ENCODE measurements around the gene ZNF76. TPM values are rescaled to one million over a fixed set of nuclear protein-coding genes. Genes with fewer than 3 reads are reported as not detected.
A peak's percentile ranks its signal among the peaks of the same experiment; 100 is the strongest.

ZNF76 gene
- total RNA-seq, 2 donors from 2014 or later: 48.6 to 55.7 TPM

- no peak overlapping the region for H3K27ac Mint-ChIP-seq
- no peak for ATAC-seq
- H3K36me3 Mint-ChIP-seq: no peaks in the 10 kb centered on the region
- DNase-seq (ENCODE audit: low spot score in 2 of 2): no peak
- H3K9me3 Mint-ChIP-seq: no peaks in the 10 kb centered on the region
Measured at GRCh38 chr6:35229304-35229703, 30.2 kb upstream of the ZNF76 start.

- DNase-seq (ENCODE audit: low spot score in 2 of 2) (no peak), ATAC-seq (no peak)
- Mint-ChIP-seq H3K9me3 (no peaks in the 10 kb centered on the region), H3K27ac (no peak overlapping the region), H3K36me3 (peaks cover 0 to 6% of the 10 kb centered on the region in 2 donors)
Measured at GRCh38 chr6:35230498-35230897, 29.0 kb upstream of the ZNF76 start.

- no peaks in the 10 kb centered on the region for H3K9me3 Mint-ChIP-seq
- ATAC-seq (no peak), DNase-seq (ENCODE audit: low spot score in 2 of 2) (no peak)
- peaks cover 0 to 6% of the 10 kb centered on the region in 2 donors for H3K36me3 Mint-ChIP-seq
- H3K27ac Mint-ChIP-seq: no peak overlapping the region
Measured at GRCh38 chr6:35230950-35231349, 28.6 kb upstream of the ZNF76 start.

- peaks cover 0 to 6% of the 10 kb centered on the region in 2 donors for H3K36me3 Mint-ChIP-seq
- no peak for ATAC-seq
Measured at GRCh38 chr6:35231563-35231962, 28.0 kb upstream of the ZNF76 start.

GRCh38 chr6:35234901-35235300 lies 24.6 kb upstream of the ZNF76 start:
- Mint-ChIP-seq H3K27ac (no peak overlapping the region), H3K9me3 (no peaks in the 10 kb centered on the region), H3K36me3 (peaks cover 0 to 6% of the 10 kb centered on the region in 2 donors)
- no peak for DNase-seq (ENCODE audit: low spot score in 2 of 2)
- no peak for ATAC-seq

More at GRCh38 chr6:35231563-35231962, 28.0 kb upstream of the ZNF76 start:
- H3K27ac Mint-ChIP-seq: no peak overlapping the region
- H3K9me3 Mint-ChIP-seq: no peaks in the 10 kb centered on the region
- no peak for DNase-seq (ENCODE audit: low spot score in 2 of 2)

- Mint-ChIP-seq H3K27ac (no peak overlapping the region), H3K36me3 (peaks cover 0 to 6% of the 10 kb centered on the region in 2 donors), H3K9me3 (no peaks in the 10 kb centered on the region)
- ATAC-seq (no peak), DNase-seq (ENCODE audit: low spot score in 2 of 2) (no peak)
Measured at GRCh38 chr6:35236223-35236622, 23.3 kb upstream of the ZNF76 start.

- no peak overlapping the region for H3K27ac Mint-ChIP-seq
- no peak for ATAC-seq
- no peak for DNase-seq (ENCODE audit: low spot score in 2 of 2)
- H3K9me3 Mint-ChIP-seq: no peaks in the 10 kb centered on the region
- peaks cover 0 to 6% of the 10 kb centered on the region in 2 donors for H3K36me3 Mint-ChIP-seq
Measured at GRCh38 chr6:35237476-35237875, 22.1 kb upstream of the ZNF76 start.

GRCh38 chr6:35238843-35239289 lies 20.7 kb upstream of the ZNF76 start:
- DNase-seq (ENCODE audit: low spot score in 2 of 2): no peak
- Mint-ChIP-seq H3K36me3 (peaks cover 0 to 6% of the 10 kb centered on the region in 2 donors), H3K27ac (no peak overlapping the region), H3K9me3 (no peaks in the 10 kb centered on the region)
- no peak for ATAC-seq

- H3K36me3 Mint-ChIP-seq: peaks cover 0 to 5% of the 10 kb centered on the region in 2 donors
- no peak for DNase-seq (ENCODE audit: low spot score in 2 of 2)
- no peak for ATAC-seq
- no peak overlapping the region for H3K27ac Mint-ChIP-seq
- H3K9me3 Mint-ChIP-seq: no peaks in the 10 kb centered on the region
Measured at GRCh38 chr6:35239581-35239980, 20.0 kb upstream of the ZNF76 start.

GRCh38 chr6:35240838-35241801 lies 18.4 kb upstream of the ZNF76 start:
- Mint-ChIP-seq H3K9me3 (no peaks in the 10 kb centered on the region), H3K36me3 (no peaks in the 10 kb centered on the region), H3K27ac (no peak overlapping the region)
- ATAC-seq: peak; percentile 85
- peak; percentile 63 to 86 for DNase-seq (ENCODE audit: low spot score in 2 of 2)

- Mint-ChIP-seq H3K9me3 (no peaks in the 10 kb centered on the region), H3K27ac (peak overlapping the region in 1 of 2 donors; percentile 12)
Measured at GRCh38 chr6:35242486-35242885, 17.0 kb upstream of the ZNF76 start.

GRCh38 chr6:35242906-35243305 lies 16.6 kb upstream of the ZNF76 start:
- DNase-seq (ENCODE audit: low spot score in 2 of 2) (no peak), ATAC-seq (no peak)
- no peaks in the 10 kb centered on the region for H3K36me3 Mint-ChIP-seq
- H3K27ac Mint-ChIP-seq: no peak overlapping the region
- H3K9me3 Mint-ChIP-seq: no peaks in the 10 kb centered on the region

More at GRCh38 chr6:35242486-35242885, 17.0 kb upstream of the ZNF76 start:
- ATAC-seq: no peak
- DNase-seq (ENCODE audit: low spot score in 2 of 2): no peak
- no peaks in the 10 kb centered on the region for H3K36me3 Mint-ChIP-seq

GRCh38 chr6:35243386-35243958 lies 16.1 kb upstream of the ZNF76 start:
- no peak overlapping the region for H3K27ac Mint-ChIP-seq
- ATAC-seq (no peak), DNase-seq (ENCODE audit: low spot score in 2 of 2) (no peak)
- no peaks in the 10 kb centered on the region for H3K9me3 Mint-ChIP-seq
- no peaks in the 10 kb centered on the region for H3K36me3 Mint-ChIP-seq

GRCh38 chr6:35244551-35244950 lies 15.0 kb upstream of the ZNF76 start:
- H3K9me3 Mint-ChIP-seq: no peaks in the 10 kb centered on the region
- ATAC-seq (no peak), DNase-seq (ENCODE audit: low spot score in 2 of 2) (no peak)
- H3K27ac Mint-ChIP-seq: no peak overlapping the region
- H3K36me3 Mint-ChIP-seq: no peaks in the 10 kb centered on the region

- Mint-ChIP-seq H3K36me3 (no peaks in the 10 kb centered on the region), H3K9me3 (no peaks in the 10 kb centered on the region), H3K27ac (peak overlapping the region; percentile 4 to 63)
- ATAC-seq (peak; percentile 61 to 63), DNase-seq (ENCODE audit: low spot score in 2 of 2) (no peak)
Measured at GRCh38 chr6:35247642-35248231, 11.8 kb upstream of the ZNF76 start.

GRCh38 chr6:35248300-35248699 lies 11.2 kb upstream of the ZNF76 start:
- Mint-ChIP-seq H3K9me3 (no peaks in the 10 kb centered on the region), H3K36me3 (no peaks in the 10 kb centered on the region), H3K27ac (peak overlapping the region; percentile 4 to 63)
- DNase-seq (ENCODE audit: low spot score in 2 of 2) (no peak), ATAC-seq (no peak)

GRCh38 chr6:35248965-35249364 lies 10.6 kb upstream of the ZNF76 start:
- no peak for ATAC-seq
- Mint-ChIP-seq H3K36me3 (no peaks in the 10 kb centered on the region), H3K27ac (peak overlapping the region in 1 of 2 donors; percentile 4), H3K9me3 (no peaks in the 10 kb centered on the region)
- DNase-seq (ENCODE audit: low spot score in 2 of 2): no peak
